ENCODE measurements around the gene IL3RA. TPM values are rescaled to one million over a fixed set of nuclear protein-coding genes. Genes with fewer than 3 reads are reported as not detected.
"Not testable (repeated sequence)": the region's sequence is repeated elsewhere in the genome, so short reads cannot be mapped to it uniquely, and the experiment has no call there.

The IL3RA gene
- polyA plus RNA-seq, 4 donors, result 0.54 to 10.6 (median 7.1) TPM; not detected in 1

DNA sequence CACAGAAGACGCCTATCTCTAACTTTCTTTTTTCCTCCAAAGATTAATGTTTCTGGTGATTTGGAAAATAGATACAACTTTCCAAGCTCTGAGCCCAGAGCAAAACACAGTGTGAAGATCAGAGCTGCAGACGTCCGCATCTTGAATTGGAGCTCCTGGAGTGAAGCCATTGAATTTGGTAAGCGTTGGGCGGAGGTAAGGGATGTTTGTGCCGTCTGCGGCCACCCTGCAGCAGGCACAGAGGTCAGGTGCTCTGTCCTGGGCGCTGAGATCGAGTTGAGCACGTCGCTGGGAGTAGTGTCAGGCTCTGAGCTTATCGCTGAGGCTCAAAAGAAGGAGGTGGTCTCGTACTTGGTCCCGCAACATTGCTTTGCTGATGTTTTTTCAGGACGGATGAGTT lies 36.1 kb upstream of the IL3RA start:
- DNase-seq, result no peak
- no peak for FAIRE-seq
- Histone ChIP-seq H3K4me3 (ENCODE audit: low read depth in 1 of 3, low read length in 3 of 3) (no peak overlapping the region), H3K4me1 (ENCODE audit: control insufficient read depth in 3 of 3, insufficient read depth in 2 of 3, low read depth in 1 of 3, low read length in 2 of 3) (no peaks in the 10 kb centered on the region), H3K36me3 (ENCODE audit: control insufficient read depth in 3 of 3, insufficient read depth in 2 of 3, low read depth in 1 of 3, low read length in 3 of 3) (no peaks in the 10 kb centered on the region), H3K9me3 (ENCODE audit: control insufficient read depth in 2 of 2, insufficient read depth in 1 of 2, low read depth in 1 of 2, low read length in 1 of 2) (peaks cover 0 to 10% of the 10 kb centered on the region in 2 donors), H3K27me3 (ENCODE audit: control insufficient read depth in 3 of 3, insufficient read depth in 3 of 3, low read length in 3 of 3) (no peaks in the 10 kb centered on the region), H3K27ac (ENCODE audit: low read depth in 1 of 3, low read length in 2 of 3) (no peak overlapping the region)
- WGBS, 3 donors, result 59 to 64% (median 61%) methylated on average over 15 of the region's 15 CpGs

DNA sequence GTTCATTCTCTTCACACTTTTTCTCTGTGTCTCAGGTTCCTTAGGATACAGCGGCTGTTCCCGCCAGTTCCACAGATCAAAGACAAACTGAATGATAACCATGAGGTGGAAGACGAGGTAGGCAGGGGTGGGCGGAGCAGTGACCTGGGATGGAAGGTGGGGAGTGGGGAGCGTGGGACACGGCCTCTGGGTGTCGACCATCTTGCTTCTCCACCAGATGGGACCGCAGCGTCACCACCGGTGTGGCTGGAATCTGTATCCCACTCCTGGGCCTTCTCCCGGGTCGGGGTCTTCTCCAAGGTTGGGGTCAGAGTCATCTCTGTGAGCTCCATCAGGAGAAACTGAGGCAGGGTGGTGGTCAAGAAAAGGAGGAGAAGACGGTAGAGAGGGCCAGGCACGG lies 31.2 kb upstream of the IL3RA start:
- DNase-seq (no peak), FAIRE-seq (no peak)
- no peak overlapping the region for H3K4me3 ChIP-seq (ENCODE audit: low read depth in 1 of 3, low read length in 3 of 3)
- no peak overlapping the region for H3K27ac ChIP-seq (ENCODE audit: low read depth in 1 of 3, low read length in 2 of 3)
- H3K4me1 ChIP-seq (ENCODE audit: control insufficient read depth in 3 of 3, insufficient read depth in 2 of 3, low read depth in 1 of 3, low read length in 2 of 3), result no peaks in the 10 kb centered on the region
- WGBS, 3 donors, result 83 to 88% (median 87%) methylated on average over 14 of the region's 14 CpGs
- H3K27me3 ChIP-seq (ENCODE audit: control insufficient read depth in 3 of 3, insufficient read depth in 3 of 3, low read length in 3 of 3), result no peaks in the 10 kb centered on the region
- peaks cover 0 to 9% of the 10 kb centered on the region in 2 donors for H3K9me3 ChIP-seq (ENCODE audit: control insufficient read depth in 2 of 2, insufficient read depth in 1 of 2, low read depth in 1 of 2, low read length in 1 of 2)
- H3K36me3 ChIP-seq (ENCODE audit: control insufficient read depth in 3 of 3, insufficient read depth in 2 of 3, low read depth in 1 of 3, low read length in 3 of 3), result no peaks in the 10 kb centered on the region

- FAIRE-seq (no peak), DNase-seq (no peak)
- WGBS, 3 donors, result 86 to 90% (median 89%) methylated on average over 15 of the region's 15 CpGs
- H3K27me3 ChIP-seq (ENCODE audit: control insufficient read depth in 3 of 3, insufficient read depth in 3 of 3, low read length in 3 of 3), result no peaks in the 10 kb centered on the region
- H3K4me3 ChIP-seq (ENCODE audit: low read depth in 1 of 3, low read length in 3 of 3), result no peak overlapping the region
- H3K36me3 ChIP-seq (ENCODE audit: control insufficient read depth in 3 of 3, insufficient read depth in 2 of 3, low read depth in 1 of 3, low read length in 3 of 3), result no peaks in the 10 kb centered on the region
- H3K9me3 ChIP-seq (ENCODE audit: control insufficient read depth in 2 of 2, insufficient read depth in 1 of 2, low read depth in 1 of 2, low read length in 1 of 2), result peaks cover 0 to 9% of the 10 kb centered on the region in 2 donors
- no peaks in the 10 kb centered on the region for H3K4me1 ChIP-seq (ENCODE audit: control insufficient read depth in 3 of 3, insufficient read depth in 2 of 3, low read depth in 1 of 3, low read length in 2 of 3)
- H3K27ac ChIP-seq (ENCODE audit: low read depth in 1 of 3, low read length in 2 of 3), result no peak overlapping the region
Measured at GRCh38 chrX:1306909-1307625, 29.5 kb upstream of the IL3RA start.

GRCh38 chrX:1307626-1308340 lies 28.8 kb upstream of the IL3RA start:
- DNase-seq (no peak), FAIRE-seq (no peak)
- H3K36me3 ChIP-seq (ENCODE audit: control insufficient read depth in 3 of 3, insufficient read depth in 2 of 3, low read depth in 1 of 3, low read length in 3 of 3), result no peaks in the 10 kb centered on the region
- no peak overlapping the region for H3K27ac ChIP-seq (ENCODE audit: low read depth in 1 of 3, low read length in 2 of 3)
- peaks cover 0 to 9% of the 10 kb centered on the region in 2 donors for H3K9me3 ChIP-seq (ENCODE audit: control insufficient read depth in 2 of 2, insufficient read depth in 1 of 2, low read depth in 1 of 2, low read length in 1 of 2)
- WGBS, 3 donors, result 83 to 89% (median 89%) methylated on average over 10 of the region's 10 CpGs
- H3K4me1 ChIP-seq (ENCODE audit: control insufficient read depth in 3 of 3, insufficient read depth in 2 of 3, low read depth in 1 of 3, low read length in 2 of 3), result no peaks in the 10 kb centered on the region
- no peaks in the 10 kb centered on the region for H3K27me3 ChIP-seq (ENCODE audit: control insufficient read depth in 3 of 3, insufficient read depth in 3 of 3, low read length in 3 of 3)
- no peak overlapping the region for H3K4me3 ChIP-seq (ENCODE audit: low read depth in 1 of 3, low read length in 3 of 3)

DNA sequence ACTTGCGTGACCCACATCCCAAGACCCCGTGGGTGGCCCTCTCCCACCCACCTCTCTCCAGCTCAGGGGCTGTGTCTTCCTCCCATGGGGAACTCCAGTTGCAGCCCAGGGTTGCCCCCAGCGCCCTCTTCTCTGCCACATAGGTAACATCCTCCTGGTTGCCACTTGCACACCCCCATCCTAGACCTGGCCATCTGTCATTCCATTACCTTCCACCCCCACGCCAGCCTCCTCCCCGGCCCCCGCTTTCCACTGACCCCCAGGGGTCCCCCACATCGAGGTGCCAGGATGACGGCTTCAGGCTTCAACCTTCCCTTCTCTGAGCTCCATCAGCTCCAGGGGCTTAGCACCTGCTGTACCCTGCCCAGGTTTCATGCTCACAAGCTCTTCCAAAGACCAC lies 28.1 kb upstream of the IL3RA start:
- DNase-seq (no peak), FAIRE-seq (no peak)
- Histone ChIP-seq H3K4me1 (ENCODE audit: control insufficient read depth in 3 of 3, insufficient read depth in 2 of 3, low read depth in 1 of 3, low read length in 2 of 3) (no peaks in the 10 kb centered on the region), H3K4me3 (ENCODE audit: low read depth in 1 of 3, low read length in 3 of 3) (no peak overlapping the region), H3K27ac (ENCODE audit: low read depth in 1 of 3, low read length in 2 of 3) (no peak overlapping the region), H3K9me3 (ENCODE audit: control insufficient read depth in 2 of 2, insufficient read depth in 1 of 2, low read depth in 1 of 2, low read length in 1 of 2) (peaks cover 0 to 9% of the 10 kb centered on the region in 2 donors), H3K27me3 (ENCODE audit: control insufficient read depth in 3 of 3, insufficient read depth in 3 of 3, low read length in 3 of 3) (no peaks in the 10 kb centered on the region), H3K36me3 (ENCODE audit: control insufficient read depth in 3 of 3, insufficient read depth in 2 of 3, low read depth in 1 of 3, low read length in 3 of 3) (no peaks in the 10 kb centered on the region)
- WGBS, 3 donors, result 89 to 96% (median 96%) methylated on average over 6 to 8 of the region's 8 CpGs

- H3K4me1 ChIP-seq (ENCODE audit: control insufficient read depth in 3 of 3, insufficient read depth in 2 of 3, low read depth in 1 of 3, low read length in 2 of 3); H3K4me3 ChIP-seq (ENCODE audit: low read depth in 1 of 3, low read length in 3 of 3); H3K36me3 ChIP-seq (ENCODE audit: control insufficient read depth in 3 of 3, insufficient read depth in 2 of 3, low read depth in 1 of 3, low read length in 3 of 3); H3K27ac ChIP-seq (ENCODE audit: low read depth in 1 of 3, low read length in 2 of 3); FAIRE-seq; DNase-seq; H3K9me3 ChIP-seq (ENCODE audit: control insufficient read depth in 2 of 2, insufficient read depth in 1 of 2, low read depth in 1 of 2, low read length in 1 of 2); H3K27me3 ChIP-seq (ENCODE audit: control insufficient read depth in 3 of 3, insufficient read depth in 3 of 3, low read length in 3 of 3): not testable (repeated sequence)
- 84 to 86% (median 84%) methylated on average over 12 of the region's 12 CpGs for WGBS, 3 donors
Measured at GRCh38 chrX:1308917-1309316, 27.7 kb upstream of the IL3RA start.

DNA sequence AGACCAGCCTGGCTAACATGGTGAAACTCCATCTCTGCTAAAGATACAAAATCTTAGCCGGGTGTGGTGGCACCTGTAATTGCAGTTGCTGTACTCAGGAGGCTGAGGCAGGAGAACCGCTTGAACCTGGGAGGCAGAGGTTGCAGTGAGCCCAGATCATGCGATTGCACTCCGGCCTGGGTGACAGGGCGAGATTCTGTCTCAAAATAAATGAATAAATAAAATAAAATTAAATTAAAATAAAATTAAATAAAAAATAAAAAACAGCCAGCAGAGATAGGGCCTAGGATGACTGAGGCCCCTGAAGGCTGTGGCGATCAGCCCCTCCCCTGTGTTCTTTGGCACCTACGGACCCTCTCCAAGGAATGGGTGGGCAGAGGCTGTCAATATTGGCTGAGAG lies 22.8 kb upstream of the IL3RA start:
- FAIRE-seq, result no peak
- 84 to 91% (median 88%) methylated on average over 7 of the region's 7 CpGs for WGBS, 3 donors
- no peaks in the 10 kb centered on the region for H3K4me1 ChIP-seq (ENCODE audit: control insufficient read depth in 3 of 3, insufficient read depth in 2 of 3, low read depth in 1 of 3, low read length in 2 of 3)
- no peak for DNase-seq
- no peaks in the 10 kb centered on the region for H3K36me3 ChIP-seq (ENCODE audit: control insufficient read depth in 3 of 3, insufficient read depth in 2 of 3, low read depth in 1 of 3, low read length in 3 of 3)
- H3K27me3 ChIP-seq (ENCODE audit: control insufficient read depth in 3 of 3, insufficient read depth in 3 of 3, low read length in 3 of 3), result no peaks in the 10 kb centered on the region
- no peak overlapping the region for H3K4me3 ChIP-seq (ENCODE audit: low read depth in 1 of 3, low read length in 3 of 3)
- H3K9me3 ChIP-seq (ENCODE audit: control insufficient read depth in 2 of 2, insufficient read depth in 1 of 2, low read depth in 1 of 2, low read length in 1 of 2), result peaks cover 0 to 4% of the 10 kb centered on the region in 2 donors
- no peak overlapping the region for H3K27ac ChIP-seq (ENCODE audit: low read depth in 1 of 3, low read length in 2 of 3)

DNA sequence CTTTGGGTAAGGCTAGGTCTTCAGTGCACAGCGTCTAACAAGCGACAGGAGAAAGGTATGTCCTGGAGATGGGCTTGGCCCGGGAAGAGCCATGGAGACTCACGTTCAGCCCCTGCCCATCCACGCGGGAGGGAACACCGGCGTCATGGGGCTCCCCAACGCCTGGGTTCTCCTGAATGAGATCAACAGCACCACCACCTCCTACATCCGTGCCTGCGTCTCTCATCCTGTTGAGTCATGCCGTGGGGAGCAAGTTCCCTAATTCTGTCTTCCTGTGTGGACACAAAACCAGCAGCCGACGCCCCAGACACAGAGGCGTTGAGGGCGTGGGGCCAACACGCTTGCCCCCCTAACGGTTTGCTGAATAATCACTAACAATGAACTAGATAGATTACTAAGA lies 20.1 kb upstream of the IL3RA start:
- Histone ChIP-seq H3K36me3 (ENCODE audit: control insufficient read depth in 3 of 3, insufficient read depth in 2 of 3, low read depth in 1 of 3, low read length in 3 of 3) (no peaks in the 10 kb centered on the region), H3K9me3 (ENCODE audit: control insufficient read depth in 2 of 2, insufficient read depth in 1 of 2, low read depth in 1 of 2, low read length in 1 of 2) (peaks cover 0 to 4% of the 10 kb centered on the region in 2 donors), H3K27ac (ENCODE audit: low read depth in 1 of 3, low read length in 2 of 3) (no peak overlapping the region), H3K4me3 (ENCODE audit: low read depth in 1 of 3, low read length in 3 of 3) (no peak overlapping the region), H3K27me3 (ENCODE audit: control insufficient read depth in 3 of 3, insufficient read depth in 3 of 3, low read length in 3 of 3) (no peaks in the 10 kb centered on the region), H3K4me1 (ENCODE audit: control insufficient read depth in 3 of 3, insufficient read depth in 2 of 3, low read depth in 1 of 3, low read length in 2 of 3) (no peaks in the 10 kb centered on the region)
- DNase-seq, result no peak
- 65 to 80% (median 67%) methylated on average over 18 of the region's 18 CpGs for WGBS, 3 donors
- FAIRE-seq, result no peak
